Spleen (tissue), 11 donors: ENCODE measurements around the gene LY6G6F. TPM values are rescaled to one million over a fixed set of nuclear protein-coding genes. Genes with fewer than 3 reads are reported as not detected.

Experiments used
- DNase-seq: peaks from one replicate; pipeline ENCODE4 v3.0.0-alpha.2; 2020
- H3K27ac ChIP-seq, 8 donors: fragments of 200-600 bp; sonication (generic) in 7 of 8; 1 replicate in 4 of 8; 2 replicates in 4 of 8; pipeline versions ENCODE4 v1.5.0 to v1.8.0; 2016 to 2021; ENCODE audit warnings: inconsistent platforms in 4 of 8, mild to moderate bottlenecking in 4 of 8, moderate library complexity in 1 of 8
- H3K27me3 ChIP-seq, 7 donors: fragments of 200-600 bp; sonication (generic) in 6 of 7; replicated peaks in 1 of 7; 1 replicate in 4 of 7; 2 replicates in 3 of 7; pipeline versions ENCODE4 v1.5.0 to v1.8.0; 2016 to 2021; ENCODE audit warnings: inconsistent platforms in 3 of 7, mild to moderate bottlenecking in 1 of 7
- H3K36me3 ChIP-seq, 6 donors: fragments of 200-600 bp; sonication (generic) in 5 of 6; 1 replicate in 4 of 6; 2 replicates in 2 of 6; pipeline versions ENCODE4 v1.5.0 to v1.8.0; 2016 to 2021; ENCODE audit warnings: inconsistent platforms in 2 of 6
- H3K4me1 ChIP-seq, 6 donors: fragments of 200-600 bp; sonication (generic) in 5 of 6; 1 replicate in 3 of 6; 2 replicates in 3 of 6; pipeline versions ENCODE4 v1.5.0 to v1.8.0; 2016 to 2021; ENCODE audit warnings: inconsistent platforms in 3 of 6
- H3K4me3 ChIP-seq, 8 donors: fragments of 200-600 bp; sonication (generic) in 7 of 8; 1 replicate in 4 of 8; 2 replicates in 4 of 8; pipeline versions ENCODE4 v1.5.0 to v1.8.0; 2016 to 2021; ENCODE audit warnings: inconsistent platforms in 4 of 8, mild to moderate bottlenecking in 4 of 8, moderate library complexity in 2 of 8
- H3K9me3 ChIP-seq, 8 donors: fragments of 200-600 bp; sonication (generic) in 7 of 8; 1 replicate in 4 of 8; 2 replicates in 4 of 8; pipeline versions ENCODE4 v1.5.0 to v1.8.0; 2016 to 2021; ENCODE audit warnings: inconsistent platforms in 4 of 8
- CTCF ChIP-seq, 11 experiments: fragments of 200-600 bp in 7 of 11; fragments of 450-650 bp in 4 of 11; sonication (generic) in 4 of 11; IDR thresholded peaks in 8 of 11; conservative IDR thresholded peaks in 3 of 11; 1 replicate in 7 of 11; 2 replicates in 4 of 11; pipeline versions ENCODE4 v1.4.0 to v1.8.0; 2016 to 2021; ENCODE audit warnings: antibody characterized with exemption in 11 of 11, inconsistent platforms in 4 of 11, mild to moderate bottlenecking in 1 of 11
- POLR2A ChIP-seq, 3 donors: fragments of 450-650 bp; IDR thresholded peaks; one replicate each; pipeline ENCODE4 v1.5.1; 2017; ENCODE audit warnings: antibody characterized with exemption in 3 of 3, mild to moderate bottlenecking in 1 of 3
- POLR2AphosphoS5 ChIP-seq, 3 donors: sonication (generic); formaldehyde crosslinking; IDR thresholded peaks; one replicate each; pipeline ENCODE4 v1.5.1; 2017; ENCODE audit warnings: antibody characterized with exemption in 3 of 3
- WGBS, 5 donors: extraction: QIAGEN DNeasy Blood & Tissue Kit in 3 of 5; methylation state at CpG; one replicate each; pipeline versions ENCODE4 v1.1.5 to v1.1.7; 2013 to 2018; 5-methylcytosine and 5-hydroxymethylcytosine counted together
- intact Hi-C: fragments of 100-400 bp; cut with DNase I; formaldehyde crosslinking; loops from one replicate; pipeline ENCODE4 v1.15.0; 2023; ENCODE audit warnings: low total_unique reads
- polyA plus RNA-seq, 3 donors: library from polyadenylated mRNA; stranded (reverse); fragments of 200-250 nt; gene quantifications; one replicate each; pipeline ENCODE4 v1.2.1, GENCODE V29; 2013
- total RNA-seq, 7 donors: library from RNA; depleted of rRNA in 3 of 7; stranded (reverse); fragments of >200 nt in 3 of 7; fragmentation: NEBNext Ultra II Directional in 4 of 7; extraction: Animal tissue kit (Norgen Biotek cat#: 25700) in 4 of 7; gene quantifications; one replicate each; pipeline versions ENCODE4 v1.1.0 to v1.2.1, GENCODE V29; 2016 to 2021
- donor health status: healthy with polysubstance abuse.
- donor health status: DM: no; HTN: no; CAD: no; lungs with moderate emphysema.
- donor health status: DM: no; HTN: no; CAD: no.
- donor health status: Bipolar disorder and iron deficiency.
- donor health status: healthy.
- donor health status: DM: no; HTN: no; CAD: no.
- donor health status: DM: yes; HTN: yes; CAD: no.

LY6G6F gene
- total and polyA plus RNA-seq, 10 donors: 0.11 to 4.9 (median 1.7) TPM

- H3K27me3 ChIP-seq: no peaks in the 10 kb centered on the region
- TF ChIP-seq POLR2AphosphoS5 (IDR thresholded peaks at IDR 0.05) (no peak), POLR2A (IDR thresholded peaks at IDR 0.05) (no peak), CTCF (IDR thresholded peaks at IDR 0.05 in 8 of 11, conservative IDR thresholded peaks at IDR 0.05 in 3 of 11) (no peak)
- intact Hi-C loops: no loop called here
- H3K4me3 ChIP-seq: no peak overlapping the region
- H3K9me3 ChIP-seq: no peaks in the 10 kb centered on the region
- peak; percentile 37 for DNase-seq
- H3K36me3 ChIP-seq: peaks cover 0 to 25% (median 1%) of the 10 kb centered on the region in 6 donors
- no peak overlapping the region for H3K27ac ChIP-seq
- WGBS, 5 donors: 91 to 100% (median 92%) methylated on average over 3 of the region's 3 CpGs
- H3K4me1 ChIP-seq: peaks cover 5 to 32% (median 21%) of the 10 kb centered on the region in 6 donors
Measured at GRCh38 chr6:31722173-31722572, 15.5 kb downstream of the LY6G6F start.

- Histone ChIP-seq H3K4me1 (peaks cover 12 to 45% (median 33%) of the 10 kb centered on the region in 6 donors), H3K4me3 (peak within 1 kb of the TSS in 1 of 8 donors; percentile 6), H3K27me3 (no peaks in the 10 kb centered on the region), H3K9me3 (no peaks in the 10 kb centered on the region), H3K27ac (peak within 1 kb of the TSS in 1 of 8 donors; percentile 24), H3K36me3 (peaks cover 0 to 32% (median 1%) of the 10 kb centered on the region in 6 donors)
- intact Hi-C loops: no loop called here
- TF ChIP-seq CTCF (IDR thresholded peaks at IDR 0.05 in 8 of 11, conservative IDR thresholded peaks at IDR 0.05 in 3 of 11): no peak
- TF ChIP-seq POLR2AphosphoS5 (IDR thresholded peaks at IDR 0.05): peak in 1 of 3 donors; percentile 55
- peak; percentile 83 for DNase-seq
- WGBS, 5 donors: 58 to 71% (median 63%) methylated on average over 41 to 46 of the region's 46 CpGs
Measured at GRCh38 chr6:31723245-31723979, 16.7 kb downstream of the LY6G6F start, which contains the start of gene MPIG6B. Gene MPIG6B (plus strand): TSS chr6:31723373. CDS start chr6:31723384, 11 bp downstream.

DNA sequence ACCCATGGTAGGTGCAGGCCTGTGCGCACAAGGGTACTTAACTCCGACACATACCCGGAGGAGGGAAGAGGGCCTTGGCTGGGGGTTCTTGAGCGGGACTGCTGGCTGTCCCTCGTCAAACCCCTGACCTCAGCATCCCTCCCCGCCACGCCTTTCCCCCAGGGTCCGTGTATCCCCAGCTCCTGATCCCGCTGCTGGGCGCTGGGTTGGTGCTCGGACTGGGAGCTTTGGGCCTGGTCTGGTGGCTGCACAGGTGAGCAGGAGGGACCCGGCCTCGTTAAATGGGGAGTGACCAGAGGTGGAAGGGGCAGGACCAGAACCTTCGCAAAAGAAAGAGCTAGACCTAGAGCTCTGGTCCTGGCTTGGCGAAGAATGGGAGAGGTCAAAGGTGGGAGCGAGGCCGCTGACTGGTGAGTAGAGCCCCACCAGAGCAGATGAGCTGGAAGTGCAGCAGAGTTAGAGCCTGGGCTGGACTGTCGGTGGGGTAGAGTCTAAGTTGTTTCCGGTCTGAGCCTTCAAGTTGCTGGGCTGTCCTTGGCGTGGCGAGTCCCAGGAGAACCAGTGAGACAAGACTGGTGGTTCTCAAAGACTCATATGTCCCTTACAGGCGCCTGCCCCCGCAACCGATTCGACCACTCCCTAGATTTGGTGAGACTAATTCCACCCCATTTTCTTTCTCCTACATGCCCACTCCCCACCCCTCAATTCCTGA, 17.5 kb downstream of the LY6G6F start:
- Histone ChIP-seq H3K4me3 (peak overlapping the region in 1 of 8 donors; percentile 6), H3K4me1 (peaks cover 18 to 52% (median 40%) of the 10 kb centered on the region in 6 donors), H3K36me3 (peaks cover 0 to 32% (median 1%) of the 10 kb centered on the region in 6 donors), H3K27ac (no peak overlapping the region), H3K27me3 (no peaks in the 10 kb centered on the region), H3K9me3 (no peaks in the 10 kb centered on the region)
- intact Hi-C loops: no loop called here
- no peak for DNase-seq
- WGBS, 5 donors: 89 to 93% (median 90%) methylated on average over 23 to 25 of the region's 25 CpGs
- TF ChIP-seq POLR2AphosphoS5 (IDR thresholded peaks at IDR 0.05): peak in 1 of 3 donors; percentile 69
- no peak for TF ChIP-seq POLR2A (IDR thresholded peaks at IDR 0.05)
- no peak for TF ChIP-seq CTCF (IDR thresholded peaks at IDR 0.05 in 8 of 11, conservative IDR thresholded peaks at IDR 0.05 in 3 of 11)
